ENCODE results near the gene SCN2B. TPM values are rescaled to one million over a fixed set of nuclear protein-coding genes. Genes with fewer than 3 reads are reported as not detected.

SCN2B gene
- total RNA-seq, 4 donors from 2014 or later = 0.42 to 1.2 (median 0.67) TPM

DNA sequence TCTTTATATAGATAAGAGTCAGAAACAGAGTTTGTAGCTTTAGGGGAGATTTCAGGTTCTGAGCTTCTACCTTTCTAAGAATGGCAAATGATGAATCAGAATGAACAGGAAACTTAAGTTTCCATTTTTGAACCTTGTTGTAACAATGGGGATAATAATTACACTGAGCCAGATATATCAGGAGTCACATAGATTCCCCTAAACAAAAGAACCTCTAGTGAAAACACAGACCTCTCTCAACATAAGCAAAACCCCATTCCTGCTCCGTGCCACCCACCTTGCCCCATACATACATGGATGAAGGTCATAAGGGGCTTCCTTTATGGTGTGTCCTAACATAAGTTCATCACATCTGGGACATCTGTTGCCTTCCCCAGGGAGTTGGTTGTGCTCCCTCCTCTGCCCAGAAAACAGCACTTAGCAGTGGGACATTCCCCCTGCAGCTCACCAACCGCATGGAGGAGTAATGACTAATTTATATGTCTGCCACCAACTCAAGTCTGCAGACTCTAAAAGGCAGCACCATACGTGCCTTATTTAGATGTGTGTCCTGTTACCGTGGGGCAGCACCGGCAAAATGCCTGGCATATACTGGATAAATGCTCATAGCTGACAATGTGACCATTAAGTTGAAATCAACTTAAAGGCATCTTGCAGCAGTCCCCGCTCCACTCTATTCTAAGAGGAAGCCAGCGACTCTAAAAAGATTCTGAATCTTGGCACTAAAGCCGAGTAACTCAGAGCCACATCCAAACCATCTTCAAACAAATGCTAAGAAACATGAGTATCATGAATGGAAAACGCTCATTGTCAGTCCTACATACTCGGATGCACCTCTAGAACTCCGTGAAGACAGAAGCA is 40.4 kb upstream of the SCN2B start:
- intact Hi-C loops (cut with DNase I) = no loop called here
- no peaks in the 10 kb centered on the region for H3K9me3 ChIP-seq
- WGBS = 69% methylated on average over 11 of the region's 11 CpGs
- H3K4me1 ChIP-seq = peaks cover 0 to 6% (median 0%) of the 10 kb centered on the region in 4 donors
- TF ChIP-seq, protein P1, sequence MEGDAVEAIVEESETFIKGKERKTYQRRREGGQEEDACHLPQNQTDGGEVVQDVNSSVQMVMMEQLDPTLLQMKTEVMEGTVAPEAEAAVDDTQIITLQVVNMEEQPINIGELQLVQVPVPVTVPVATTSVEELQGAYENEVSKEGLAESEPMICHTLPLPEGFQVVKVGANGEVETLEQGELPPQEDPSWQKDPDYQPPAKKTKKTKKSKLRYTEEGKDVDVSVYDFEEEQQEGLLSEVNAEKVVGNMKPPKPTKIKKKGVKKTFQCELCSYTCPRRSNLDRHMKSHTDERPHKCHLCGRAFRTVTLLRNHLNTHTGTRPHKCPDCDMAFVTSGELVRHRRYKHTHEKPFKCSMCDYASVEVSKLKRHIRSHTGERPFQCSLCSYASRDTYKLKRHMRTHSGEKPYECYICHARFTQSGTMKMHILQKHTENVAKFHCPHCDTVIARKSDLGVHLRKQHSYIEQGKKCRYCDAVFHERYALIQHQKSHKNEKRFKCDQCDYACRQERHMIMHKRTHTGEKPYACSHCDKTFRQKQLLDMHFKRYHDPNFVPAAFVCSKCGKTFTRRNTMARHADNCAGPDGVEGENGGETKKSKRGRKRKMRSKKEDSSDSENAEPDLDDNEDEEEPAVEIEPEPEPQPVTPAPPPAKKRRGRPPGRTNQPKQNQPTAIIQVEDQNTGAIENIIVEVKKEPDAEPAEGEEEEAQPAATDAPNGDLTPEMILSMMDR (IDR thresholded peaks at IDR 0.05) = no peak
- no peak for TF ChIP-seq POLR2A (IDR thresholded peaks at IDR 0.05; ENCODE audit: low read depth)
- no peak for TF ChIP-seq EP300 (IDR thresholded peaks at IDR 0.05)
- no peak for TF ChIP-seq POLR2AphosphoS5 (IDR thresholded peaks at IDR 0.05)
- DNase-seq (ENCODE audit: extremely low spot score) = no peak
- H3K27me3 ChIP-seq = peaks cover 0 to 53% (median 0%) of the 10 kb centered on the region in 4 donors
- H3K4me3 ChIP-seq = no peak overlapping the region
- no peaks in the 10 kb centered on the region for H3K36me3 ChIP-seq
- H3K27ac ChIP-seq (replicated peaks in 1 of 4) = no peak overlapping the region

DNA sequence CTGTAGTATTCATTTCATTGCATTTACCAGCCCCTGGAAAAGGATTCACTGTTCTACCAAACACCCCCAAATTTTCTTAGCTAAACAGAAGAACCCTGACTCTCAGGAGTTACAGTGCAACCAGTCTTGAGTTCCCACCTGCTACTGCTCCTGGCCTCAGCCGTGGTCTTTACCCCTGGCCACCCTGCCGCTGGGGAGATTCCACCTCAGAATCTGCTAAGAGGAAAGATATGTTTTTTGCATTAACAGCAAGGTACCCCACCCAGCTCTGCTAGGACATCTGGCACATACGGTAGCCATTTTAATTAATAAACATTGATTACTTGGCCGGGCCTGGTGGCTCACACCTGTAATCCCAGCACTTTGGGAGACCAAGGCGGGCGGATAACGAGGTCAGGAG is 39.3 kb upstream of the SCN2B start:
- TF ChIP-seq EP300 (IDR thresholded peaks at IDR 0.05) (no peak), POLR2A (IDR thresholded peaks at IDR 0.05; ENCODE audit: low read depth) (no peak), POLR2AphosphoS5 (IDR thresholded peaks at IDR 0.05) (no peak)
- TF ChIP-seq, protein P1 (IDR thresholded peaks at IDR 0.05) = no peak
- no peaks in the 10 kb centered on the region for H3K36me3 ChIP-seq
- H3K27ac ChIP-seq (replicated peaks in 1 of 4) = no peak overlapping the region
- H3K4me3 ChIP-seq = no peak overlapping the region
- no peak for DNase-seq (ENCODE audit: extremely low spot score)
- intact Hi-C loops (cut with DNase I) = no loop called here
- no peaks in the 10 kb centered on the region for H3K9me3 ChIP-seq
- H3K27me3 ChIP-seq = peaks cover 0 to 52% (median 0%) of the 10 kb centered on the region in 4 donors
- peaks cover 0 to 6% (median under 1%) of the 10 kb centered on the region in 4 donors for H3K4me1 ChIP-seq
- 90% methylated on average over 7 of the region's 7 CpGs for WGBS

GRCh38 chr11:118215262-118215661 is 38.8 kb upstream of the SCN2B start:
- Histone ChIP-seq H3K36me3 (no peaks in the 10 kb centered on the region), H3K27ac (replicated peaks in 1 of 4) (no peak overlapping the region), H3K4me3 (no peak overlapping the region), H3K27me3 (peaks cover 0 to 53% (median 0%) of the 10 kb centered on the region in 4 donors), H3K9me3 (no peaks in the 10 kb centered on the region), H3K4me1 (peaks cover 0 to 9% (median 2%) of the 10 kb centered on the region in 4 donors)
- no peak for DNase-seq (ENCODE audit: extremely low spot score)
- WGBS = 83% methylated on average over 3 of the region's 3 CpGs
- TF ChIP-seq POLR2AphosphoS5 (IDR thresholded peaks at IDR 0.05) (no peak), POLR2A (IDR thresholded peaks at IDR 0.05; ENCODE audit: low read depth) (no peak), EP300 (IDR thresholded peaks at IDR 0.05) (no peak)
- TF ChIP-seq, protein P1 (IDR thresholded peaks at IDR 0.05) = no peak
- intact Hi-C loops (cut with DNase I) = no loop called here

GRCh38 chr11:118214210-118214914 is 37.9 kb upstream of the SCN2B start:
- Histone ChIP-seq H3K4me1 (peaks cover 0 to 9% (median 2%) of the 10 kb centered on the region in 4 donors), H3K36me3 (no peaks in the 10 kb centered on the region), H3K27ac (replicated peaks in 1 of 4) (no peak overlapping the region), H3K4me3 (no peak overlapping the region), H3K9me3 (no peaks in the 10 kb centered on the region), H3K27me3 (peaks cover 0 to 51% (median 0%) of the 10 kb centered on the region in 4 donors)
- intact Hi-C loops (cut with DNase I) = no loop called here
- no peak for DNase-seq (ENCODE audit: extremely low spot score)
- WGBS = 65% methylated on average over 6 of the region's 6 CpGs
- TF ChIP-seq, protein P1 (IDR thresholded peaks at IDR 0.05) = no peak
- TF ChIP-seq POLR2A (IDR thresholded peaks at IDR 0.05; ENCODE audit: low read depth) (no peak), EP300 (IDR thresholded peaks at IDR 0.05) (no peak), POLR2AphosphoS5 (IDR thresholded peaks at IDR 0.05) (no peak)
